Daoy (cell line): Measurements from ENCODE around the gene IFT122. TPM values are rescaled to one million over a fixed set of nuclear protein-coding genes. Genes with fewer than 3 reads are reported as not detected.
"Not testable (repeated sequence)": the region's sequence is repeated elsewhere in the genome, so short reads cannot be mapped to it uniquely, and the experiment has no call there.

Experiments
- DNase-seq: peaks from one replicate; pipeline ENCODE4 v3.0.0-alpha.2; 2015; ENCODE audit warnings: low read depth
- total RNA-seq: library from RNA; depleted of rRNA; stranded (reverse); fragments of >200 nt; shearing (Covaris generic); gene quantifications from 2 replicates; pipeline ENCODE4 v1.2.3, GENCODE V29; 2014

IFT122 gene
- total RNA-seq, 1 experiment from 2014 or later: 11.1 TPM

DNA sequence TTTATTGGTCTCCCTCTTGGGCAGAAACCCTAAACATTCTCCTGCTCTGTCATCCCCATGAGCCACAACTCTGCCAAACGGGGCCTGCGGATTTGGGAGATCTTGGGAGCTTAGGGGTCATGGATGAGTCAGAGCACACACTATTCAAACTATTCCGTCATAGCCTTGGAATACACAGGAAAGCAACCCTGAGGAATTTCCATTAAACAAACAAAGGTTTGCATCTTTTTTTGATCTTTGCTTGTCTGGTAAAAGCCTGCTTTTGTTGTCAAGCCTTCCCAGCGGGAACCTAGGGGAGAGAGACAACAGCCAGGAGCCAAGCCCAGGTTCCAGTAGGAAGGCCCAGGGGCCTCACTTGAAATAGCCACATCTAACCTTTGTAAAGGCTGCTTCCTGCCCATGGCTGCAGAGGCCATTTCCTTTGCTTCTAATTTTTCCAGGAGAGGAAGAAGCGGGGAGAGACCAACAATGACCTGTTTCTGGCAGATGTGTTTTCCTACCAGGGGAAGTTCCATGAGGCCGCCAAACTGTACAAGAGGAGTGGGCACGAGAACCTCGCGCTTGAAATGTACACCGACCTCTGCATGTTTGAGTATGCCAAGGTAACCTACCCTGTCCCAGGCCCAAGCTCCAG lies 55.1 kb downstream of the IFT122 start:
- peak; percentile 47 for DNase-seq

DNA sequence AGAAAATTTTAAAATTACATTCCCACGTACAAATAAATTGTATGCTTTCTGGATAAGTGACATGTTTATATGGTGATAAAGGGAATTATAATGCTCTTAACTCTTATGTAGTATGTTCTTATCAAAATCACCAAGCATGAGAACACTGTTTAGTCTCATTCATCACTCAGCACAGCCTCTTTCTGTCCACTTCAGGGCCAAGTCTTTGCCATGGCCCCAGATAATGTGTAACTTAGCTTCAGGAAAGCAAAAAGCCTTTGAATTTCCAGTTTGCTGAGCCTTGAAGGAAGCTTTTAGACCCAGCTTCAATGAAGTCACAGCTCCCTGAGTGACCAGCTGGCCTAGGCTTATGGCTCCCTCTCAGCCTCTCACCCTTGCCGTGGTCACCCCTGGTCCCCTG lies 57.9 kb downstream of the IFT122 start:
- not testable (repeated sequence) for DNase-seq

DNA sequence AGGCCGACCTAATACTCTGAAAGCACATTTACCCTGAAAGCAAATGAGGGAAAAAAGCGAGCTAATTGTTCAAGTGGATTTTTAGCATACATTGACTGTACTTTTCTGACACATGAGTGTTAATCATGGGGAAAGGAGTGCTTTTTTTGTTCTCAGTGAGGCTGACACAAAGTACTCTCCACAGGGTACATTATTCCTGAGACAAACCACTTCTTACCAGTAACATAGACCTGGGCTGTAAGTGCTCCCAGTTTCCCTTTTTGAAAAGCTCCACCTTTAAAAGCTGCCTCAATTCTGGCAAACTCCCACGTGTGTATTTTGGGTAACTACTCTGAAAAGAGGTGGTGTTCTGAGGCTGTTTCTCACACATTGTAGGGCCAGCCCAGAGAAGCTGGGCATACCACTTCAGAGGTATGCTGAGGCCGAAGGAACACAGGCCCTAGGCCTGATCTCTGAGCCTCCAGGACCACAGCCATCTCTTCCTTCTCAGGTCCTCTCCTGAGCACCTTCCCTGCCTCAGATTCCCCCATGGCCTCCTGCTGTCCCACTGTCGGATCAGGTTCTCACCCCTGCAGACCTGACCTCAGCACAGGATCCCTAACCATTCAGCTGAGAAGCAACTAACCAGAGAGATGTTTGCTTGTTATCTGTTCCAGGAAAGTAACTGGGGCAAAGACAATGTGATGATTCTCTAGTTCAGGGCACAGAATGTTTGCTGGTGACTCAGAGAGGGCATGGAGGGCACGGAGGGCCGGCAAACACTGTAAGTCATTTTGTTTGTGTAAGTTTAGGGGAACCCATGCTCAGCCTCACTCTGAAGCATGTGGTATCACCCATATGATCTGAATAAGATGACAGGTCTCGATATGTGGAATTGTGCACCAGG lies 58.8 kb downstream of the IFT122 start:
- not testable (repeated sequence) for DNase-seq

DNA sequence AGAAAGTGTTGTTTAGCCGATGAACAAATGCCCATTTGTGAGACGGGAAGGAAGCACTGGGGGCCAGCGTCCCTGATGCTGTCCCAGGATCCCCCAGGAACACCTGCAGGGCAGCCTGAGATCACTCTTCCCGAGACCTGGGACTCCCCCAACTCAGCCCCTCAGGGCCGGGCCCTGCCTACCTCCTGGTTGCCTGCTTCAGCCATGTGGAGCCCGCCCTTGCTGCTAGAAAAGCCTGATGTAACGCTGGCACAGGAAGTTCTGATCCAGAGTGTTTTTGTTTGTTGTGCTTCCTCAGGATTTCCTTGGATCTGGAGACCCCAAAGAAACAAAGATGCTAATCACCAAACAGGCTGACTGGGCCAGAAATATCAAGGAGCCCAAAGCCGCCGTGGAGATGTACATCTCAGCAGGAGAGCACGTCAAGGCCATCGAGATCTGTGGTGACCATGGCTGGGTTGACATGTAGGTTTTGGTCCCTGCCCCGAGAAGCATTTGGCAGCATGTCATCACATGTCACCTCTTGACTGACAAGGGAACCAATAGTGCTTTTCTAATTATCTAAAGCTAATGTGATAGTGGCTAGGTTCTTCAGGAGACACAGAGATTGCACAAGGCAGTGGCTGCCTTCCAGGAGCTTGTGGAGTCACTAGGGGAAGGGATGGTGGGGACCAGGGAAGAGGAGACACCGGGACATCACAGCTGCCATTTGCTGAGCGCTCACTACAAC lies 59.7 kb downstream of the IFT122 start:
- DNase-seq: not testable (repeated sequence)

DNA sequence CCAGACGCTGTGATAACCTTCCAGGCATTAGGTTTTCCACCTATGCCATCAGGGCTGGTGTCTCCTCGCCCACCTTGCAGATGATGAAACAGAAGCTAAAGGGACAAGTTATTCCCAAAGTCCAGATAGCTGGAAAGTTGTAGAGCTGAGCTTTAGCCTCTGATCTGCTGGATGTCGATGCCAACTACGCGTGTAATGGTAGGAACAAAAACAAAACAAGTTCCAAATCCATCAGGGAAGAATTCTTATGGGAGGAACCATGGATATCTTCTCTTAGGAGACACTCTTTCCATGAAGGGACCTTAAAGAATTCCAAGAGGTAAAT lies 60.3 kb downstream of the IFT122 start:
- no peak for DNase-seq

DNA sequence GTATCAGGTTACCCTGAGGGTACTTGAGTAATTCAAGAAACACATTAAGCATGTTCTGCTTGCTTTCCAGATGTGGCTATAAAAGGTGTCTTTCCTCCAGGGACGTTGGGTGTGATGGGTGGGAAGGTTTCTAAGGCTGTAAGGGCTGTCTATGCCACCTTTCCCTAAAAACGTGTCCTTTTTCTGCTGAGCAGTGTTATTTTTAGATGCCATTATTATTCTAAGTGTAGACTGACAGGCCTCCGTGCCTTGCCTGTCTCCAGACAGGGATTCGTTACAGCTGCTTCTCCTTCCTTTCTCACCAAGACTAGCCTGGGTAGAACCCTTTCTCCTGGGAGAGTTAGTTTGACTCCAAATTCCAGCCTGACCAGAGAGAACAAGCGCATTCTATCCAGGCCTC lies 61.6 kb downstream of the IFT122 start:
- DNase-seq: no peak

DNA sequence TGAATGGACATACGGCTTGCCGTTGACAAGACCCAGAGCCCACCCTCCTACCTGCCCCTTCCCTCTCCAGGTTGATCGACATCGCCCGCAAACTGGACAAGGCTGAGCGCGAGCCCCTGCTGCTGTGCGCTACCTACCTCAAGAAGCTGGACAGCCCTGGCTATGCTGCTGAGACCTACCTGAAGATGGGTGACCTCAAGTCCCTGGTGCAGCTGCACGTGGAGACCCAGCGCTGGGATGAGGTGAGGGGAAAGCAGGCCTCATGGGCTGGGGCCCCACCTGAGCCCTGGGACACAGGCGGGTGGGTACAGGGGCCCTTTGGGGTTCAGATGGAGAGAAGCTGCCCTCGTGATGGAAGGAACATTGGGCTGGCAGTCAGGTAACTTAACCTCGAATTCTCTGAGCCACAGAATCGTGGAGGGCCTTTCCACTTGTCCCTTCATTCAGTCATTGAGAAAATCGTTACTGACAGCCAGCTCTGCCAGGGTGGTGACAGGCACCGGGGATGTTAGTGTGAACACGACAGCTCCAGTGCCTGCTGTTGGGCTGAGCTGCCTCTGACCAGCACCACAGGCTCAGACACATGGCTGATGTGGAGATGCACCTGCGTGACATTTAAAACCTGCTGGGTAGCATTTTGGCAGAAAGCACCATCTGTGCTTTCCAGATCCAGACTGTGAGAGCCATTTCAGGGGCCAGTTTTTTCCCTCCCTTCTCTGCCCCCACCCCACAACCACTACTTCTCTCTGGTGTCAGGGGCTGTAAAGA lies 62.8 kb downstream of the IFT122 start:
- no peak for DNase-seq

DNA sequence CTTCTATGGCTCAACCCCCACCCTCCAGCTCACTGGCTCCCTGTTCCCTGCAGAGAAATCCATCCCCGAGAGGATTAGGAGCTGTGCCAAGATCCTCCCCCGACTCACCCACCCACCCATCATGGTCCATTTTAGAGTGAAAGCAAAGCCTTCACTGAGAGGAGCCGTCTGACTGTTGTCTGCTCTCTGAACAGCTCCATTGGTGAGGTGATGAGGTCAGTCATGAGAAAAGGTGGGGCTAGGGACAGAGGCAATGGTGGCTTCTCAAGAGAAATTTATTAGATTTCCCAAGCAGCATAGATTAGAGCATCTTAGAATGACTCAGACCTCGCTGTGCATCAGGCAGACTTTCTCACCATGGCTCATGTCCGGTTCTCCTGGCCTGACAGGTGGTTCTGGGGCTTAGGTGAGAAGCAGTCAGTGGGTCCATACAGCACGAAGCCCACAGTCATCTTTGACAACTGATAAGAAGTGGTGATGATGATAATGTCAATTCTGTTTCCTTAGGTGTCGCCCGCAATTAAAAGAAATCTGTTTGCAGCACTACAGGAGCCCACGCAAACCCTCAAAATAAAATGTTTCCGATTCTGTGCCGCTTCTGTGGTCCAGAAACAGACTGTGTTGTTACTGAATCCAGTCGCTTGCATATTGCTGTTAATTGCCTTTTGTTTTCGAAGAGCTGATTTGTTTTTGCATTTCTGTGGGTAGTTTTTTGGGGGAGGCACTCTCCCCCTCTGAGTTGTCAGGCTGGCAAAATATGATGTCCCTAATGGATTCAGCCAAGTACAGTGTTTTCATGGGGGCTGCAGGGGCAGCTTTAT lies 63.7 kb downstream of the IFT122 start:
- DNase-seq: peak; percentile 35

DNA sequence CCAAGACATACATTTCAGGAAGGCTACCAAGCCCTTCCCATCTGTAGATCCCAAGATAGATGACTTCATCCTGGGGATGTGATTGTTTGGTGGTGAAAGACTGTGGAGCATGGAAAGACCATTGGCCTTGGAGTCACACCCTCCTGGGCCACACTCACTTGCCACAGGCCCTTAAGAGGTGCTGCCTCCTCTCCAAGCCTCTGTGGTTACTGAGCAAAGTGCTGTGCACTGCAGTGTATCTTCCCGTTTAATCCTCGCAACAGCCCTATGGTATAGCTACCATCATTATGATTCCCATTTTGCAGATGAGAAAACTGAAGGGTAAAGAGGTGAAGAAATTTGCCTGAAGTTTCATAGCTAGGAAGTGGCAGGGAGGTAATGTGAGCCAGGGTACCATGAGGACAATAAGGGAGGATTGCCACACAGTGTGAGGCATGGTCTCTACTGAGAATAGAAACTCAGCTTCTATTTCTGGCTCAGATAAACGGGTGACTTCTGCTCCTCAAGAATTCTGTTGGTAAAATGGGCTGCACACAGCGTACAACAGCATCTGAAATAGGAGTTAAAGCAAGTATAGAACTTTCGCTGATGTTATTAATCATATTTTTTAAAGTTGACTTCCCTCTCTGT lies 64.6 kb downstream of the IFT122 start:
- no peak for DNase-seq

DNA sequence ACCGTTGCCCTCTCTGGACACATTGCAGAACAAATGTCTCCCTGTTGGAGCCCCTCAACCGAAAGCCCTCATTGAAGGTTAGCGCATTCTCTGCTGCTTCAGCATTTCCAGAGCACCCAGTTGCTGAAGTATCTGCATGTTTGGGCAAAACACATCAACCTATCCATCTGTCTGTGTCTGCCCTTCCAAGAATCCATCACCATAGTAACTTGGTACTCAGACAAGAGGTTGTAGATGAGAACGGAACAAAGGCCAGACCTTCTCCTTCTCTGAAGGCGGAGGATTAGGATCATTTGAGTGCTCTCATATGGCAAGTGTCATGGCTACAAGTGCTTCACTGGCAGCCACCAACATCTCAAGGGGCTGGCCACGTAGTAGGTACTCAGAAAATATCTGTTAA lies 65.3 kb downstream of the IFT122 start:
- no peak for DNase-seq

DNA sequence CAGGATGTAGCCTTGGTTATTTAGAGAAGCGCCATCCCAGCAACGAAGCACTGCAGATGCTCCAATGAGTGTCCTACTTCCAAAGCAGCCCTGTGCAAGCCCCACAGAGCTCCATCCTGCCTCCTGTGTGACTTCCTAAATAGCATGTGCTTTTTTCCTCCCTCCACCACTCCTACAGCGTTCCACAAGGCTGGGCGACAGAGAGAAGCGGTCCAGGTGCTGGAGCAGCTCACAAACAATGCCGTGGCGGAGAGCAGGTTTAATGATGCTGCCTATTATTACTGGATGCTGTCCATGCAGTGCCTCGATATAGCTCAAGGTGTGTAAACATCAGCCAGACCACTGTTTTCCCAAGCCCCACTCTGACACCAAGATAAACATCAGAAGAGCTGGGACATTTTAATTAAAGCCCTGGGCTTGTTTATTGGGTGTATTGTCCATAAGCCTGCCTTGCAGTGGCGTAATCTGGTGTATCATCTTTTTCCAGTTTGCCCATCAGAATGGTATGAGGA lies 66.3 kb downstream of the IFT122 start:
- DNase-seq: no peak

DNA sequence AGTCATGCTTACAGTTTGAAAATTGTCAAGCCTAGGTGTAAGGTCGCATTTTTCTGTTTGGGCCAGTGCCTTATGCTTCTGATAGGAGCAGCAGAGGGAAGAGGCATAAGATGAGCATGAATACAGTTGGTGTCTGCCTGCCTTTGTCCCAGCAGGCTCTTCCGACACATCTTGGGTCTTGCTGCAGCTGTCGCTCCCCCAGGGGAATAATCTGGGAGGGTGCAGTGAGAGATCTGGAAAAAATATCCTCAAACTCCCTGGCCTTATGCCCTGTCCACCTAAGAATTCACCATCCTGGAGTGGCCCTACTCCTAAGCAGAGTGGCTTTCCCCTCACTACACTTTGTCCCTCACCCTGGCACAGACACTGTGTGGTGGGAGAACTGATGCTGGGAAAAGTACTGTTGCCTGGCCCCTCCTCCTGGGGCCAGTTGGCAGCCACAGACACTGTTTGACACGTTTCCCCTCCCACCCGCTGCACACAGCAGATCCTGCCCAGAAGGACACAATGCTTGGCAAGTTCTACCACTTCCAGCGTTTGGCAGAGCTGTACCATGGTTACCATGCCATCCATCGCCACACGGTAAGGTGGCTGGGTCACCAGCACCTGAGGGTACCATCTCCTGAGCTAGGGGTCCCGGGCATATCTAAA lies 67.3 kb downstream of the IFT122 start:
- no peak for DNase-seq

DNA sequence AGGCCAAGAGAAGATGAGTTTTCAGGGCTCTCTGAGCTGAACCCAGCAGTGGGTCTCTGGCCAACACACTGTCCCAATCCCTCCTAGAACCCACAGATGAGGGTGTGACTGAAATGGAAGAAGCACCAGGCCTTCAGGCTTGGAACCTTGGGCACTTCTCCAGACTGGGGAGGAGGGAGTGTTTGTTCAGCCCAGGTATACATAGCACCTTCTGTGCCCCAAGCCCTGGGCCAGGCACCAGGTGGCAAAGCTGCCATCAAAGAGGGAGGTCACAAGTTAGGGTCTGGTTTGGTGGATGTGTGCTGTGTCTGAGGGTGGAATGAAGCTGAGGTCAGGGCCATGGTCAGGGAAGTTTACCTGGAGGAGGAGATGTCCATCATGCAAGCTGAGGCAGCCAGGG lies 72.6 kb downstream of the IFT122 start:
- DNase-seq: no peak

DNA sequence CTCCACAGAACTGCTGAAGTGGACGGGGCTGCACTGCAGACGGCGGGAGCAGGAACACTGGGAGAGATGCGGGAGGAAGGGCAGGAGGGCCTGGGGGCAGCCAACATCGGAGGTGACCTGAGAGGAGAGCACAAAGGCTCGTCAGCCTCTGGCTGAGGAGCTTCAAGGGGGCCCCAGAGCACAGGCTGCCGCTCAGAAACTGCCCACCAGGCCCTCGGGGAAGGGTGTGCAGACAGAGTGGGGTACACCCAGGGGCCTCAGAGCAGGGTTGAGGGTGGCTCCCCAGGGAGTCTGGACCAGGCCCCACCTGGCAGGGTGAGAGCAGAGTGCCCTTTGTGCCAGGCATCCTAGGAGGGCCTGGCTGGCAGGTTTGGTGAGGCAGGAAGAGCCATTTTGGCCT lies 73.7 kb downstream of the IFT122 start:
- DNase-seq: no peak

DNA sequence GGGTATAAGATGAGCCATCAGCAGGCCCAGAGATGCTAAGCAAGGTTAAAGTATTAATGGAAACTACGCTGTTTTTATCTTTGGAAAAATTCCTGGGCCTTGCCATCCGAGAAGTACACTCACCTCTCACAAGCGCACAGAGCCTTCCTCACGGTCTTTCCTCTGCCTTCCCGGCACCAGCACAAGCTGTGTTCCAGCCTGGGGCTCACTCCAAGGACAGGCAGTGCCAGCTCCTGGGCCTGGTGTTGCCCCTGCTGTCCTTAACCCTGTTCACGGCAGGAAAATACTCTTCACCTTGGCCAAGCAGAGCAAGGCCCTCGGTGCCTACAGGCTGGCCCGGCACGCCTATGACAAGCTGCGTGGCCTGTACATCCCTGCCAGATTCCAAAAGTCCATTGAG lies 74.1 kb downstream of the IFT122 start:
- DNase-seq: no peak

DNA sequence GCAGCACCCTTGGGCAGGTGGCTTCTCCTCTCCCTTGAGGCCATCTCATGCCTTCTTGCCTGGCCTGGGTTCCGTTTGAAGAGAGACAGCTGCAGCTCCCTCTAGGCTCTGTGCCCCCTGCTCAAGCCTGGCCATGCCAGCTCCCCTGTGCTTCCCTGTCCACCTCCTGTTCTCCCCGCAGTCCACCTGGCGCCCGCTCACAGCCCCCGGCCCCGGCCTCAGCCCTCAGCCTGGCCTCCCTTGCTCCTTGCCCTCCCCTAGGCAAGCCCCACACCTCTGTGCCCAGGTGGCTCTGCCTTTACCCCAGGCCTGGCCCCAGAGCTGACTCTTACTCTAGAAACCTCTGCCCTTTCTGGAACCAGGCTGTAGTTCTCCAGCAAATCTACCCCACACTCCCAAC lies 74.5 kb downstream of the IFT122 start:
- no peak for DNase-seq

DNA sequence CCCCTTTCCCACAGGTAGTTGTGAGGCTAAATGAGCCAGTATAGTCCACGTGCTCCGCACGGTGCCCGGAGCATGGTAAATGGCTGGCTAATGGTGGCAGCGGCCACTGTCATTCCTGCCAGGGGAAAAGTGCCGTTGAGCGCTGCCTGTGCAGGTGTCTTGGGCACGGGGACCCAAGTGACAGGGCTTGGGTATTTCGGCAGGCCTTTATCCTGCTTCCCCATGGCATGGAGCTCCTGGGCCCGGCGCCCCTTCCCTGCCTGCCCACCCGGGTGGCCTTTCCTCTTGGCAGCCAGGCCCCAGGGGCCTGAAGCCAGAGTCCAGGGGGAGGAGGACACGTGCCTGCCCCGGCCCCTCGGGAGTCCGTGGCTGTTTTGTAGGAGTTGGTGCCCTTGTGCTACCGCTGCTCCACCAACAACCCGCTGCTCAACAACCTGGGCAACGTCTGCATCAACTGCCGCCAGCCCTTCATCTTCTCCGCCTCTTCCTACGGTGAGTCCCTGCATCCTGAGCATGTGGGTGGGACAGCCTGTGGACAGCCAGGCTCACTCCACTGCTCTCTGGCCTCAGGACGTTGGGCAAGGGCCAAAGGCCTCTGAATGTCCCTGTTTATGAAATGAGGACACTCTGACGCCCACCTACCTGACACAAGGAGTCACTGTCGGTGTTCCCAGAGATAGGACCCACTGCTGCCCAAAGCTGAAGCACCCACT lies 75.2 kb downstream of the IFT122 start:
- not testable (repeated sequence) for DNase-seq

DNA sequence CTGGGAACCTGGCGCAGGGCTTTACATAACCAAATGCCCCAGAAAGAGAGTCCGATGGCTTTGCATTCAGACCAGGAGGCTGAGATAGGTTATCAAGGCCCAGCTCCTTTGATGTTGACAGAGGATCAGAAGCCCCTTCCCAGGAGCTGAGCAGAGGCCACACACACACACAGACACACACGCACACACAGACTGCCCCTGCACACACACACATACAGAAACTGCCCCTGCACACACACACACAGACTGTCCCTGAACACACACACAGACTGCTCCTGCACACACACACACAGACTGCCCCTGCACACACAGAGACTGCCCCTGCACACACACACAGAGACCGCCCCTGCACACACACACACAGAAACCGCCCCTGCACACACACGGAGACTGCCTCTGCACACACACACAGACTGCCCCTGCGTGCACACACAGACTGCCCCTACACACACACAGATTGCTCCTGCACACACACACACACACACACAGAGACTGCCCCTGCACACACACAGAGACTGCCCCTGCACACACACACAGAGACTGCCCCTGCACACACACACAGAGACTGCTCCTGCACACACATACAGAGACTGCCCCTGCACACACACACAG lies 75.9 kb downstream of the IFT122 start:
- DNase-seq: not testable (repeated sequence)

DNA sequence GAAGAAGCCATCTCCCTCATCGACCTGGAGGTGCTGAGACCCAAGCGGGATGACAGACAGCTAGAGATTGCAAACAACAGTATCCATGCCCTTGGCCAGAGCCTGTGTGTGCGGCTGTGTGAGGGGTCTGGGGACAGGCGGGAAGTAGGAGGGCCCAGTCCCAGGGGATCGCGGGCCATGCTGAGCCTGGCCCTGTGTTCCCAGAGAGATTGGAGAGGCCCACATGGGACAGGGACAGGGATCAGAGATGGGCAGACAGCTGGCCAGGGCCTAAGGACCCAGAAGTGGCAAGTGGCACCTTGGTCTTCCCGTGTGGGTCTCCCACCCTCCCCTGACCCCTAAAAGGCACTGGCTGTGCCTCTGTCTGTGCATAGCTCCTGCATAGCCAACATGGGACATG lies 77.5 kb downstream of the IFT122 start:
- no peak for DNase-seq
